Activated T-helper 2 cell treated with anti-CD3 and anti-CD28 coated beads, Interferon-gamma antibody, Interleukin-2, Interleukin-4, amounts not matched to agents 10 μg/mL and 5 μg/mL and 100 μg/mL, durations not matched to agents 14 hours and 24 hours and 36 hours (primary cell): ENCODE data around the gene VAMP8. TPM values are rescaled to one million over a fixed set of nuclear protein-coding genes. Genes with fewer than 3 reads are reported as not detected.
A peak's percentile ranks its signal among the peaks of the same experiment; 100 is the strongest.
"Not testable (repeated sequence)": the region's sequence is repeated elsewhere in the genome, so short reads cannot be mapped to it uniquely, and the experiment has no call there.

Experiments used
- DNase-seq: peaks from one replicate; pipeline ENCODE4 v3.0.0; 2021; ENCODE audit warnings: low spot score
- H3K27ac Mint-ChIP-seq: one replicate; pipeline ENCODE4 v1.8.0; 2021; ENCODE audit warnings: mixed read lengths
- H3K27me3 Mint-ChIP-seq: one replicate; pipeline ENCODE4 v1.8.0; 2021; ENCODE audit warnings: low read depth, mixed read lengths
- H3K36me3 Mint-ChIP-seq: one replicate; pipeline ENCODE4 v1.8.0; 2021; ENCODE audit warnings: low read depth, mixed read lengths
- H3K4me1 Mint-ChIP-seq: one replicate; pipeline ENCODE4 v1.8.0; 2021; ENCODE audit warnings: low read depth, mixed read lengths
- H3K4me3 Mint-ChIP-seq: one replicate; pipeline ENCODE4 v1.8.0; 2021; ENCODE audit warnings: low read depth, mild to moderate bottlenecking, moderate library complexity, mixed read lengths
- H3K9me3 Mint-ChIP-seq: one replicate; pipeline ENCODE4 v1.8.0; 2021; ENCODE audit warnings: mixed read lengths
- intact Hi-C: fragments of 100-400 bp; cut with micrococcal nuclease; formaldehyde crosslinking; loops from one replicate; pipeline ENCODE4 v1.15.1; 2023
- total RNA-seq: library from RNA; stranded (reverse); gene quantifications from 2 replicates; pipeline ENCODE4 v1.2.3, GENCODE V29; 2022

The VAMP8 gene
- total RNA-seq, 1 donor from 2014 or later, result 99.7 TPM

GRCh38 chr2:85550486-85550885, 26.9 kb upstream of the VAMP8 start:
- Mint-ChIP-seq H3K9me3 (no peaks in the 10 kb centered on the region), H3K36me3 (peaks cover 77% of the 10 kb centered on the region), H3K4me1 (peaks cover 3% of the 10 kb centered on the region), H3K27ac (no peak overlapping the region), H3K27me3 (no peaks in the 10 kb centered on the region), H3K4me3 (no peak overlapping the region)
- DNase-seq, result no peak
- intact Hi-C loops, result no loop called here

- Mint-ChIP-seq H3K27me3 (no peaks in the 10 kb centered on the region), H3K4me1 (peaks cover 3% of the 10 kb centered on the region), H3K27ac (no peak overlapping the region), H3K4me3 (no peak overlapping the region), H3K36me3 (peaks cover 80% of the 10 kb centered on the region), H3K9me3 (no peaks in the 10 kb centered on the region)
- DNase-seq, result peak; percentile 80
- intact Hi-C loops, result loop anchor here (1.0 kb wide), 2 partner anchors 132 to 161 kb away; no protein-coding TSS in a partner anchor
Observed at GRCh38 chr2:85551698-85552678, 25.4 kb upstream of the VAMP8 start.

- Mint-ChIP-seq H3K9me3 (no peaks in the 10 kb centered on the region), H3K4me1 (peaks cover 4% of the 10 kb centered on the region), H3K27me3 (no peaks in the 10 kb centered on the region), H3K27ac (no peak overlapping the region), H3K4me3 (no peak overlapping the region), H3K36me3 (peaks cover 77% of the 10 kb centered on the region)
- intact Hi-C loops, result no loop called here
- DNase-seq, result no peak
Observed at GRCh38 chr2:85553184-85553583, 24.2 kb upstream of the VAMP8 start.

DNA sequence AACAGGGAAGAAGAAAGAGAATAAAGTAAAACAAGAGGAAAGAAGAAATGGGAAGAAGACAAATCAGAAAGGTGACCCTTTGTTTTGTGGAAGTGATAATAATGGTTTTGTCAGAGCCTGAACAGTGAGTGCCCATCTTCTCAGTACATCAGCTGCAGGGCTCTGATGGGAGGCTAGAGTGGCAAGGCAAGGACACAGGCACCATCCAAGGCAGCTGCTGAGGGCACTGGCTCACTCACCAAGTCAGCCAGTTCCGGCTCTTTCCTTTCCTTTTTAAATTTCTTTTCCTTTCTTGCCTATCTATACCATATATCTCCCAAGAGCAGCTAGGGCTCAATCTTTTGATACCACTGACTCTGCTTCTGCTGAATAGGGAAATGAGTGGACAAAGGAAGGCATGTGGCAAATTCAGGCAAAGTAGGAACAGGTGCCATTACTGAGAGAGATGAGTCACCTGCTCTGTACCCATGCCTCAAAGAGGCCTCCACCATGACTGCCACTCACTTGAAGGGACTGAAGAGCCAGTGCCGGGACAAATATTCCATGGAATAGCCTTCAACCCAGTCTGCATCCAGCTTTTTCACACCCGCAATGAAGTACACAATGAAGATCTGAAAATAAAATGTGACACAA, 22.3 kb upstream of the VAMP8 start:
- Mint-ChIP-seq H3K9me3 (no peaks in the 10 kb centered on the region), H3K27me3 (no peaks in the 10 kb centered on the region), H3K4me3 (no peak overlapping the region), H3K36me3 (peaks cover 70% of the 10 kb centered on the region), H3K27ac (no peak overlapping the region), H3K4me1 (peaks cover 13% of the 10 kb centered on the region)
- DNase-seq, result no peak
- intact Hi-C loops, result no loop called here

- Mint-ChIP-seq H3K4me3 (no peak overlapping the region), H3K36me3 (peaks cover 51% of the 10 kb centered on the region), H3K27ac (no peak overlapping the region), H3K9me3 (no peaks in the 10 kb centered on the region), H3K4me1 (peaks cover 19% of the 10 kb centered on the region), H3K27me3 (no peaks in the 10 kb centered on the region)
- DNase-seq, result no peak
- intact Hi-C loops, result no loop called here
Observed at GRCh38 chr2:85557130-85557529, 20.3 kb upstream of the VAMP8 start.

- Mint-ChIP-seq H3K9me3 (no peaks in the 10 kb centered on the region), H3K27me3 (no peaks in the 10 kb centered on the region), H3K36me3 (peaks cover 41% of the 10 kb centered on the region), H3K4me1 (peaks cover 22% of the 10 kb centered on the region), H3K27ac (peak overlapping the region; percentile 6), H3K4me3 (no peak overlapping the region)
- DNase-seq, result no peak
- intact Hi-C loops, result no loop called here
Observed at GRCh38 chr2:85558160-85558559, 19.2 kb upstream of the VAMP8 start.

GRCh38 chr2:85560403-85560726, 17.0 kb upstream of the VAMP8 start:
- Mint-ChIP-seq H3K36me3 (peaks cover 23% of the 10 kb centered on the region), H3K4me1 (peaks cover 26% of the 10 kb centered on the region), H3K4me3 (peak overlapping the region; percentile 98), H3K27ac (peak overlapping the region; percentile 70)
- not testable (repeated sequence) for H3K9me3 Mint-ChIP-seq, H3K27me3 Mint-ChIP-seq, DNase-seq
- intact Hi-C loops, result loop anchor here (2.0 kb wide), 4 partner anchors 18 to 140 kb away; partner anchors contain the start of genes MAT2A and TMEM150A

GRCh38 chr2:85560812-85561279, 16.5 kb upstream of the VAMP8 start:
- Mint-ChIP-seq H3K27ac (peak overlapping the region; percentile 70), H3K36me3 (peaks cover 19% of the 10 kb centered on the region), H3K4me1 (peaks cover 25% of the 10 kb centered on the region), H3K9me3 (no peaks in the 10 kb centered on the region), H3K4me3 (peak overlapping the region; percentile 98), H3K27me3 (no peaks in the 10 kb centered on the region)
- no peak for DNase-seq
- intact Hi-C loops, result loop anchor here (1.0 to 2.0 kb wide), 6 partner anchors 18 to 207 kb away; partner anchors contain the start of genes ELMOD3, MAT2A, RETSAT and RNF181

- H3K9me3 Mint-ChIP-seq, result no peaks in the 10 kb centered on the region
- DNase-seq, result peak; percentile 87
- H3K27me3 Mint-ChIP-seq, result no peaks in the 10 kb centered on the region
- peak within 1 kb of the TSS; percentile 98 for H3K4me3 Mint-ChIP-seq
- H3K4me1 Mint-ChIP-seq, result peaks cover 25% of the 10 kb centered on the region
- peak within 1 kb of the TSS; percentile 93 for H3K27ac Mint-ChIP-seq
- peaks cover 12% of the 10 kb centered on the region for H3K36me3 Mint-ChIP-seq
- intact Hi-C loops, result loop anchor here (1.0 to 2.0 kb wide), 6 partner anchors 17 to 207 kb away; partner anchors contain the start of genes ELMOD3, MAT2A, RETSAT and RNF181
Observed at GRCh38 chr2:85561280-85562212, 15.8 kb upstream of the VAMP8 start, which contains the start of gene GGCX. GGCX (minus strand) TSS chr2:85561493; CDS start chr2:85561428, 65 bp downstream.

GRCh38 chr2:85564144-85564563, 13.2 kb upstream of the VAMP8 start:
- no peaks in the 10 kb centered on the region for H3K36me3 Mint-ChIP-seq
- H3K4me1 Mint-ChIP-seq, result peaks cover 21% of the 10 kb centered on the region
- intact Hi-C loops, result no loop called here
- no peak for DNase-seq
- peaks cover 2% of the 10 kb centered on the region for H3K27me3 Mint-ChIP-seq
- H3K4me3 Mint-ChIP-seq, result no peak overlapping the region
- H3K9me3 Mint-ChIP-seq, result no peaks in the 10 kb centered on the region
- no peak overlapping the region for H3K27ac Mint-ChIP-seq

GRCh38 chr2:85566265-85566664, 11.1 kb upstream of the VAMP8 start:
- Mint-ChIP-seq H3K9me3 (no peaks in the 10 kb centered on the region), H3K4me3 (no peak overlapping the region), H3K36me3 (no peaks in the 10 kb centered on the region), H3K27ac (no peak overlapping the region), H3K4me1 (peaks cover 10% of the 10 kb centered on the region), H3K27me3 (peaks cover 16% of the 10 kb centered on the region)
- intact Hi-C loops, result no loop called here
- no peak for DNase-seq

- no peak overlapping the region for H3K27ac Mint-ChIP-seq
- intact Hi-C loops, result no loop called here
Observed at GRCh38 chr2:85575739-85576138, 1.6 kb upstream of the VAMP8 start.

More at GRCh38 chr2:85575739-85576138, 1.6 kb upstream of the VAMP8 start:
- Mint-ChIP-seq H3K4me3 (no peak overlapping the region), H3K27me3 (peaks cover 14% of the 10 kb centered on the region), H3K9me3 (no peaks in the 10 kb centered on the region), H3K36me3 (peaks cover 12% of the 10 kb centered on the region), H3K4me1 (peaks cover 18% of the 10 kb centered on the region)
- no peak for DNase-seq
